Measurements from ENCODE around the gene MACROD2. TPM values are rescaled to one million over a fixed set of nuclear protein-coding genes. Genes with fewer than 3 reads are reported as not detected.

MACROD2 gene
- total RNA-seq, 1 donor from 2014 or later, result 2.4 TPM

DNA sequence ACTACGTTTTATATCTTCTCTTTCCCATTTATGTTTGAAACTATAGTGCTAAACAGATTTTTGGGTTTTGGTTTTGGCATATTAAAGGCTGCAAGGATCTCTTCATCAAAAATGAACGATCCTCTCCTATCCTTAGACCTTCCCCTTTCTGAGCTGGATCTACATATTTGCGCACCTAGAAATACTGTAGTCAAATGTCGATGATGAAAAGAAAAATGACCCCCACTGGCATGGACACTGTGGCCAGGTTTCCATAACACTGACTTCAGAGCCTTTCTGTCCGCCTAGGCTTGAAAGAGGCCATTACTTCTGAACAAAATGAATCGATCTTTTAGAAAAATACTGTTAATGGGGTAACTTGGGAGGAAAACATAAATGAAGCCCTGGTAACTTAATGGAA is 336.3 kb downstream of the MACROD2 start:
- H3K27ac Mint-ChIP-seq (ENCODE audit: unreplicated experiment), result no peak overlapping the region
- H3K36me3 Mint-ChIP-seq (ENCODE audit: low read depth, unreplicated experiment), result peaks cover 5% of the 10 kb centered on the region

DNA sequence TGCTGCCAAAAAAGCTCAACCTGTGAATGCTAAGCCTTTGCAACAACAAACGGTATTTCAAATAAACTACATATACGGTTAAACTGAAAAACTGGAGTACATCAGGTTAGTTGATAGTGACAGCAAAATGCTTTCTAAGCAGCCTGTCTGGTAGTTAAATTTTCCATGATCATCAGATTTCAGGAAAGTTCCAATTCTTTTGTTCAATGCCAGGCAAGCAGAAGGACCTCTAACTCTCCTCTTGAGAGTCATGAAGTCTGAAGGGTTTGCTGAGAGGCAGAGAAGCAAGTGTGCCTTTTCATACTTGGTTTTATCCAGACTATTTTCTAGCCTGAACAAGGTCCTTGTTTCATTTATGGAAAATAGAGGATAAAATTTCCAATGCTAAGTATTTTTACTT is 337.6 kb downstream of the MACROD2 start:
- peak overlapping the region; percentile 69 for H3K4me2 ChIP-seq (ENCODE audit: low read length)

More for the DNA sequence above, 336.3 kb downstream of the MACROD2 start:
- H3K9ac ChIP-seq (ENCODE audit: low read length), result no peak overlapping the region
- H3K27ac ChIP-seq (ENCODE audit: low read depth, low read length), result no peak overlapping the region
- DNase-seq (ENCODE audit: low read depth) (no peak), FAIRE-seq (no peak)
- no peaks in the 10 kb centered on the region for H3K9me3 ChIP-seq (ENCODE audit: insufficient read depth, low read depth, low read length)
- H3K4me3 Mint-ChIP-seq (ENCODE audit: unreplicated experiment), result no peak overlapping the region
- no peaks in the 10 kb centered on the region for H3K36me3 ChIP-seq (ENCODE audit: insufficient read depth, low read length)
- no peaks in the 10 kb centered on the region for H4K20me1 ChIP-seq (ENCODE audit: insufficient read depth, low read length)
- H3K4me3 ChIP-seq (ENCODE audit: insufficient read depth, low read depth, low read length), result no peak overlapping the region
- no peaks in the 10 kb centered on the region for H3K4me1 ChIP-seq (ENCODE audit: insufficient read depth, low read length)
- no peak overlapping the region for H3K4me2 ChIP-seq (ENCODE audit: low read length)
- H3K79me2 ChIP-seq (ENCODE audit: insufficient read depth, low read length), result no peaks in the 10 kb centered on the region
- H3K27me3 Mint-ChIP-seq (ENCODE audit: low read depth, unreplicated experiment), result no peaks in the 10 kb centered on the region
- H3K27me3 ChIP-seq (ENCODE audit: insufficient read depth, low read length), result no peaks in the 10 kb centered on the region
- no peak overlapping the region for H2AFZ ChIP-seq (ENCODE audit: low read depth, low read length)
- peaks cover 14% of the 10 kb centered on the region for H3K4me1 Mint-ChIP-seq (ENCODE audit: low read depth, unreplicated experiment)
- TF ChIP-seq CTCF (IDR thresholded peaks at IDR 0.05; ENCODE audit: insufficient read depth, low read depth, low read length) (no peak), EZH2 (IDR thresholded peaks at IDR 0.05; ENCODE audit: insufficient read depth, low read length) (no peak)
- H3K9me3 Mint-ChIP-seq (ENCODE audit: unreplicated experiment), result no peaks in the 10 kb centered on the region

More for the DNA sequence above, 337.6 kb downstream of the MACROD2 start:
- no peak overlapping the region for H2AFZ ChIP-seq (ENCODE audit: low read depth, low read length)
- H3K27me3 Mint-ChIP-seq (ENCODE audit: low read depth, unreplicated experiment), result no peaks in the 10 kb centered on the region
- H3K4me1 ChIP-seq (ENCODE audit: insufficient read depth, low read length), result no peaks in the 10 kb centered on the region
- no peaks in the 10 kb centered on the region for H3K9me3 ChIP-seq (ENCODE audit: insufficient read depth, low read depth, low read length)
- H3K36me3 Mint-ChIP-seq (ENCODE audit: low read depth, unreplicated experiment), result no peaks in the 10 kb centered on the region
- H3K9ac ChIP-seq (ENCODE audit: low read length), result no peak overlapping the region
- no peak overlapping the region for H3K27ac ChIP-seq (ENCODE audit: low read depth, low read length)
- no peaks in the 10 kb centered on the region for H3K27me3 ChIP-seq (ENCODE audit: insufficient read depth, low read length)
- no peak overlapping the region for H3K27ac Mint-ChIP-seq (ENCODE audit: unreplicated experiment)
- no peaks in the 10 kb centered on the region for H3K79me2 ChIP-seq (ENCODE audit: insufficient read depth, low read length)
- no peaks in the 10 kb centered on the region for H3K36me3 ChIP-seq (ENCODE audit: insufficient read depth, low read length)
- no peak overlapping the region for H3K4me3 Mint-ChIP-seq (ENCODE audit: unreplicated experiment)
- FAIRE-seq (no peak), DNase-seq (ENCODE audit: low read depth) (no peak)
- no peak overlapping the region for H3K4me3 ChIP-seq (ENCODE audit: insufficient read depth, low read depth, low read length)
- H3K9me3 Mint-ChIP-seq (ENCODE audit: unreplicated experiment), result no peaks in the 10 kb centered on the region
- H4K20me1 ChIP-seq (ENCODE audit: insufficient read depth, low read length), result no peaks in the 10 kb centered on the region
- H3K4me1 Mint-ChIP-seq (ENCODE audit: low read depth, unreplicated experiment), result peaks cover 14% of the 10 kb centered on the region
- TF ChIP-seq CTCF (IDR thresholded peaks at IDR 0.05; ENCODE audit: insufficient read depth, low read depth, low read length), result no peak
- TF ChIP-seq EZH2 (IDR thresholded peaks at IDR 0.05; ENCODE audit: insufficient read depth, low read length), result no peak
